WTC11 (cell line): ENCODE measurements around the gene FBXL2.

Source experiments
- ATF1 ChIP-seq: sonication (generic); formaldehyde crosslinking; IDR thresholded peaks from 2 replicates; pipeline ENCODE4 v1.8.1; 2023; ENCODE audit warnings: mild to moderate bottlenecking, moderate library complexity, missing genetic modification reagents
- CTCF ChIP-seq: fragments of 200-600 bp; IDR thresholded peaks from 2 replicates; pipeline ENCODE4 v1.8.0; 2022; ENCODE audit warnings: antibody characterized with exemption
- ESRRA ChIP-seq: sonication (generic); formaldehyde crosslinking; IDR thresholded peaks from 2 replicates; pipeline ENCODE4 v1.8.1; 2022; ENCODE audit warnings: mild to moderate bottlenecking, missing genetic modification reagents, borderline replicate concordance
- MYBL2 ChIP-seq: sonication (generic); formaldehyde crosslinking; IDR thresholded peaks from 2 replicates; pipeline ENCODE4 v1.8.1; 2023; ENCODE audit warnings: mild to moderate bottlenecking, moderate library complexity, missing genetic modification reagents
- SMAD4 ChIP-seq: sonication (generic); formaldehyde crosslinking; IDR thresholded peaks from 2 replicates; pipeline ENCODE4 v1.8.0; 2022; ENCODE audit warnings: mild to moderate bottlenecking, missing genetic modification reagents
- TF ChIP-seq, protein P1 (sequence below): sonication (generic); formaldehyde crosslinking; IDR thresholded peaks from 2 replicates; pipeline ENCODE4 v1.8.0; 2023; ENCODE audit warnings: missing genetic modification reagents

DNA sequence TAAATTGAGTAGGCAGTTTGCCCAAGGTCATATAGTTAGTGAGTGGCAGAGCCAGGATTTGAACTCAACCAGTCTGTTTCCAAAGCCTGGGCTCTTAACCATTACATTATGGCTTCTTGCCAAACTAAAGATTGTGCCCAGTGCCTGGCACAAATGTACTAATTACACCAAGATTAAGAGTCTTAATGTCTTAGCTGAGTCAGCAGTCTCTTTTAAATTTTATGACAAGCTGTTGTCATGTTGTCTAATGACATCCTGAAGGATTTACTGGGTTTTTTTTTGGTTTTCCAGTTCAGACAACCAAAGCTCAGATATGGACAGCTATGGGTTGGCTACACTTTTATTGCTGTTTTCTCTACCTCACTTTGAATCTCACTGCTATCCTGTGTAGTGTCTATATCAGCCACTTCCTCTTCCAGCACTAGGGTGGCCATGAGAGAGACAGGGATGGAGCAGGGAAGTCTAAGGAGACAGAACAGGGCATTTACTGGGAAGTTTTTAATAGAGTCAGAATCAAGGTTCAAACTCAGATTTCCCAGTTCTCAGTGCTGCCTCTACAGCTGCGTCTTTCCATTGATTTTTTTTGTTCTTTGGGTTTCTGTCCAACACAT is 10.5 kb downstream of the FBXL2 start:
- TF ChIP-seq, protein P1, sequence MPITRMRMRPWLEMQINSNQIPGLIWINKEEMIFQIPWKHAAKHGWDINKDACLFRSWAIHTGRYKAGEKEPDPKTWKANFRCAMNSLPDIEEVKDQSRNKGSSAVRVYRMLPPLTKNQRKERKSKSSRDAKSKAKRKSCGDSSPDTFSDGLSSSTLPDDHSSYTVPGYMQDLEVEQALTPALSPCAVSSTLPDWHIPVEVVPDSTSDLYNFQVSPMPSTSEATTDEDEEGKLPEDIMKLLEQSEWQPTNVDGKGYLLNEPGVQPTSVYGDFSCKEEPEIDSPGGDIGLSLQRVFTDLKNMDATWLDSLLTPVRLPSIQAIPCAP (CRISPR knock-in tag), result no peak
- TF ChIP-seq ATF1 (CRISPR knock-in tag) (no peak), ESRRA (CRISPR knock-in tag) (no peak), MYBL2 (CRISPR knock-in tag) (no peak), CTCF (no peak), SMAD4 (CRISPR knock-in tag) (no peak)
